Tibial nerve (tissue), 4 donors: ENCODE measurements around the gene NEK11. TPM values are rescaled to one million over a fixed set of nuclear protein-coding genes. Genes with fewer than 3 reads are reported as not detected.

Experiments used
- DNase-seq, 2 donors: peaks; one replicate each; pipeline ENCODE4 v3.0.0-alpha.2; 2019; ENCODE audit warnings: low spot score in 2 of 2
- H3K27ac ChIP-seq, 4 donors: fragments of 200-600 bp; sonication (generic) in 3 of 4; one replicate each; pipeline ENCODE4 v1.5.1; 2017 to 2019; ENCODE audit warnings: mild to moderate bottlenecking in 1 of 4
- H3K27me3 ChIP-seq, 2 donors: fragments of 200-600 bp; sonication (generic) in 1 of 2; one replicate each; pipeline versions ENCODE4 v1.5.1 to v1.6.0; 2017 to 2019
- H3K36me3 ChIP-seq, 3 donors: fragments of 200-600 bp; sonication (generic); one replicate each; pipeline ENCODE4 v1.5.1; 2018 to 2019
- H3K4me1 ChIP-seq, 4 donors: fragments of 200-600 bp; sonication (generic) in 3 of 4; one replicate each; pipeline ENCODE4 v1.5.1; 2017 to 2019
- H3K4me3 ChIP-seq, 4 donors: fragments of 200-600 bp; sonication (generic) in 3 of 4; one replicate each; pipeline ENCODE4 v1.5.1; 2017 to 2019; ENCODE audit warnings: mild to moderate bottlenecking in 1 of 4, moderate library complexity in 1 of 4
- H3K9me3 ChIP-seq, 4 donors: fragments of 200-600 bp; sonication (generic) in 3 of 4; one replicate each; pipeline ENCODE4 v1.5.1; 2017 to 2019
- CTCF ChIP-seq, 5 experiments: fragments of 200-600 bp in 3 of 5; fragments of 450-650 bp in 2 of 5; sonication (generic) in 3 of 5; IDR thresholded peaks; one replicate each; pipeline ENCODE4 v1.5.1; 2016 to 2019; ENCODE audit warnings: antibody characterized with exemption in 5 of 5, mild to moderate bottlenecking in 3 of 5, moderate library complexity in 2 of 5
- EP300 ChIP-seq, 2 donors: sonication (generic); formaldehyde crosslinking; IDR thresholded peaks; one replicate each; pipeline ENCODE4 v1.6.1; 2017; ENCODE audit warnings: antibody characterized with exemption in 2 of 2, mild to moderate bottlenecking in 1 of 2
- POLR2A ChIP-seq, 2 donors: fragments of 450-650 bp; IDR thresholded peaks; one replicate each; pipeline ENCODE4 v1.6.1; 2017; ENCODE audit warnings: antibody characterized with exemption in 2 of 2, mild to moderate bottlenecking in 2 of 2, moderate library complexity in 2 of 2
- WGBS, 2 donors: methylation state at CpG; one replicate each; pipeline ENCODE4 v1.1.5; 2018; 5-methylcytosine and 5-hydroxymethylcytosine counted together
- total RNA-seq, 4 donors: library from RNA; depleted of rRNA; stranded (reverse); fragments of >200 nt; gene quantifications; one replicate each; pipeline ENCODE4 v1.1.0, GENCODE V29; 2016

Gene NEK11
- total RNA-seq, 4 donors from 2014 or later: 7.0 to 32.8 (median 15.3) TPM

DNA sequence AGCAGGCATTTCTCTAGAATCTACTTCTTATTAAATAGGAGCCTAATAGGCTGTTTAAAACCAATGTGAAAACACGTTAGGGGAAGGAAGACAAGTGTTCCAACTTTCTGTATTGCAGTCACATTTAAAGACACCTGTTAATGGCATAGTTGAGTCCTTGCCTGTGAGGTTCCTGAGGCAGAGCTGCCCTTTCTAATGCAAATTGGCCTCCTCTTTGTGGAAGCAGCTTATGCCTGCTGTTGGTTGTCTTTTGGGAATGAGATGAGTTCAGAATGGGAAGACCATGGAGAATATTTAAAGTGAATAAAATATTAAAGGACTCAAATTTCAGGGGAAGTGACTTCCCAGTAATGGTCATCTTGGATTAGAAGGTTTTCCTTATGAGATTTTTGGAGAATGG, 51.2 kb downstream of the NEK11 start:
- Histone ChIP-seq H3K36me3 (no peaks in the 10 kb centered on the region), H3K27ac (no peak overlapping the region), H3K27me3 (no peaks in the 10 kb centered on the region), H3K9me3 (no peaks in the 10 kb centered on the region), H3K4me3 (no peak overlapping the region), H3K4me1 (peaks cover 0 to 9% (median 0%) of the 10 kb centered on the region in 4 donors)
- 59 to 64% methylated on average over 1 of the region's 1 CpG for WGBS, 2 donors
- no peak for DNase-seq
- TF ChIP-seq EP300 (IDR thresholded peaks at IDR 0.05) (no peak), CTCF (IDR thresholded peaks at IDR 0.05) (no peak), POLR2A (IDR thresholded peaks at IDR 0.05) (no peak)

DNA sequence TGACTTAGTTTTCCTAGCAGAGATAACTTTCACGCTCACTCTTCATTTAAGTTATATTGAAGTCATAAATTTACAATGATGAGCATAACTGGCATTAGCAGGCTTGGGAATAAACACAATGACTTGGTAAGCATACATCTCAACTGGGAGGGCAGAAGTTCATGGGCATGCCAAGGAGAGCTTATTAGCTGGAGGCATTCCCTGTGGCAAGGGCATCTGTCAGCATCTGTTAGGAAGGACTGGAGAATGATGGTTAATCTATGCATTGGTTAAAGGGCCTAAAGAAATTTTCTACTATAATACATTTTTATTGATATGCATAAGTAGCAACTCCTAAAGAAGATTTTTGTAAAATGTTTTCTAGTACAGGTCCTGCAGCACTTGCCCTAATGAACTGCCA, 52.4 kb downstream of the NEK11 start:
- H3K4me1 ChIP-seq: peaks cover 0 to 8% (median 0%) of the 10 kb centered on the region in 4 donors
- WGBS, 2 donors: 96% methylated on average over 1 of the region's 1 CpG
- no peaks in the 10 kb centered on the region for H3K36me3 ChIP-seq
- H3K4me3 ChIP-seq: no peak overlapping the region
- H3K27ac ChIP-seq: no peak overlapping the region
- no peaks in the 10 kb centered on the region for H3K27me3 ChIP-seq
- DNase-seq: no peak
- no peaks in the 10 kb centered on the region for H3K9me3 ChIP-seq
- TF ChIP-seq POLR2A (IDR thresholded peaks at IDR 0.05): no peak
- TF ChIP-seq EP300 (IDR thresholded peaks at IDR 0.05): no peak
- no peak for TF ChIP-seq CTCF (IDR thresholded peaks at IDR 0.05)

GRCh38 chr3:131081224-131081623, 54.5 kb downstream of the NEK11 start:
- Histone ChIP-seq H3K4me3 (no peak overlapping the region), H3K27ac (no peak overlapping the region), H3K4me1 (peaks cover 0 to 8% (median 0%) of the 10 kb centered on the region in 4 donors), H3K27me3 (no peaks in the 10 kb centered on the region), H3K36me3 (no peaks in the 10 kb centered on the region), H3K9me3 (no peaks in the 10 kb centered on the region)
- no peak for DNase-seq
- TF ChIP-seq POLR2A (IDR thresholded peaks at IDR 0.05) (no peak), CTCF (IDR thresholded peaks at IDR 0.05) (no peak), EP300 (IDR thresholded peaks at IDR 0.05) (no peak)
- 83 to 90% methylated on average over 1 of the region's 1 CpG for WGBS, 2 donors

- Histone ChIP-seq H3K36me3 (no peaks in the 10 kb centered on the region), H3K27ac (no peak overlapping the region), H3K4me3 (no peak overlapping the region), H3K27me3 (no peaks in the 10 kb centered on the region), H3K4me1 (peaks cover 0 to 8% (median 0%) of the 10 kb centered on the region in 4 donors), H3K9me3 (no peaks in the 10 kb centered on the region)
- no peak for DNase-seq
- no peak for TF ChIP-seq POLR2A (IDR thresholded peaks at IDR 0.05)
- 96 to 99% methylated on average over 4 of the region's 4 CpGs for WGBS, 2 donors
These were observed 55.6 kb downstream of the NEK11 start for GRCh38 chr3:131082246-131082645.

DNA sequence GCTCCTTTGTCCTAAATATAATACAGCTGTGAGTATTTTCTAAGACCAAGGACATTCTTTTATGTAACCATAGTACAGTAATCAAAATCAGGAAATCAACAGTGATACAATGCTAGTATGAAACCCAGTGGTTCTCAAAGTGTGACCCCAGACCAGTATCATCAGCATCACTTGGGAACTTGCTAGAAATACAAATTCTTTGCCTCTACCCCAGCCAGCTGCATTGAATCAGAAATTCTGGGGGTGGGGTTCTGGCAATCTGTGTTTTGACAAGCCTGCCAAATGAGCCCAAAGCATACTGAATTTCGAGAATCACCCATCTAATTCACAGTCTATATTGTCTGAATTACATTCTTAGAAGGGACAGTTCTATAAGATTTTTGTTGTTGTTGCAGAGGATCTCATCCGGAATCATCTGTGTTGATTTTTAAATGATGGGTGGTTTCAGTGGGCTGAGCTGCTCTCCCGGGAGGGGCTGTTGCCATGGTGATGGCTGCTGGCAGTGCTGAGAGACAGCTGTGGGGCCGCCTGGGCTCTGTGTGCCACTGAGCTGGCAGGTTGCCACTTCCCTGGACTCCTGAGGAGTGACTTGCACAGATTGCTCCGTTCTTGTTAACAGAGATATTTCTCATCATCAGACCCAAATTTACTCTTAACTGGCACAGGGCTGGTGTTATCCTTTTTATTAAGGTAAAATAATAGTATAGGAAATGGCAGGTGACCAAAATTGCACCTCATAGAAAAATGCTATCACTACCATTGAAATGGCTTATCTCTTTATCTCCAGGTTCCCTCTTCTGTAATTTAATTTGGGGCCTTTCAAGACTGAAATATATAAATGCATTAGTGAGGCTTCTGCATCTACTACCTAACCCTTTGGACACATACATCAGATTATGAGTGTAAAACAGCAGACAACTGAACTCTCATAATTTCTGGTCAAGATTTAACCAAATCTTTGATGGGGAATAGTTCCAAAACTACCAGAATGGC, 56.5 kb downstream of the NEK11 start:
- peaks cover 0 to 8% (median 0%) of the 10 kb centered on the region in 4 donors for H3K4me1 ChIP-seq
- no peak for TF ChIP-seq CTCF (IDR thresholded peaks at IDR 0.05)
- TF ChIP-seq POLR2A (IDR thresholded peaks at IDR 0.05): no peak
- no peak for TF ChIP-seq EP300 (IDR thresholded peaks at IDR 0.05)
- H3K4me3 ChIP-seq: no peak overlapping the region
- 14 to 30% methylated on average over 5 of the region's 5 CpGs for WGBS, 2 donors
- no peaks in the 10 kb centered on the region for H3K27me3 ChIP-seq
- no peaks in the 10 kb centered on the region for H3K9me3 ChIP-seq
- no peak overlapping the region for H3K27ac ChIP-seq
- H3K36me3 ChIP-seq: no peaks in the 10 kb centered on the region
- DNase-seq: no peak
